ENCODE measurements around the gene INTS1.
"Not testable (repeated sequence)": the region's sequence is repeated elsewhere in the genome, so short reads cannot be mapped to it uniquely, and the experiment has no call there.

Gene INTS1

DNA sequence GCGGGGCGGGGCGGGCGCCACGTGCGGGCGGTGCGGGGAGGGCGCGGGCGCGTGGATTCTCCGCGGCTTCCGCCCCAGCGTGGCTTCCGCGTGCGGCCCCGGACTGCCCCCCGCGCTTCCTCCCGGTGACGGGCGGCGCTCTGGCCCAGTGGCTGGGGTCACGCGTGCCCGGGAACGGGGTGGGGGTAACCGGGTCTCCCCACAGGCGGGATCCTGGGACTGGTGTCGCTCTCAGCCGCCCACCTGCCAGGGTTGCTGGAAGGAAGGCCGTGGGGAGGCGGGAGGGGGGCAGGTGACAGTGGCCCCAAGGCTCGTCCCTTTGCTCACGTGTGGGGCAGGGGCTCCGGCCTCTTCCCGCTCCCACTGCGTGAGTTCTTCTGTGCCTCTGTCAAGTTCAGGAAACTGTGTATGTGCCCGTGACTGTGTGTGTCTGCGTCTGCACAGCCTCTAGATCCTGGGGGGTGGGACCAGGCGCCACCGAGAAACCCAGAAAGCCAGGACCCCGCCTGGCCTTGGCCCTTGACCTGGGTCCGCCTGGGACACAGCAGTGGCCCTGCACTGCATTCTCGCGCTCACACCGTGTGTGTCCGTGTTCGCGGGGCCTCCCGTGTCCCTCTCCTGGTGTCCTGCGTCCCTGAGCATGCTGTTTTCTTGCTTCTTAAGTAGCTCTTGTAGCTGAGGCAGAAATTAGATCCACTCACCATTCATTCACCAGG lies 27.2 kb upstream of the INTS1 start:
- DNase-seq: no peak

DNA sequence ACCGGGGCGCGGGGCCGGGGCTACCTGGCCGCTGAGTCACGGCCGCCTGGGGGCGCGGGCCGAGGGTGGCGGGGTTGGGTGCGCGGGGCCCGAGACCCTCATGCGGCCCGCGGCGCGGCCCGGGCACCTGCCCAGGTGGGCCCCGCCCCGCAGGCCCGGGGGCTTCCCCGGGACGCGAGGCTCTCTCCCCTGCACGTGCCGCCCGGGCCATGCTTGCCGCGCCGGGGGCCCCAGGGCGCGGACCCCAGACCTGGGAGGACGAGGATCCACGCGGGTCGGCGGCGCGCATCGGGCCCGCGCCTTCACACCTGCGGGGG lies 26.7 kb upstream of the INTS1 start:
- DNase-seq: no peak

DNA sequence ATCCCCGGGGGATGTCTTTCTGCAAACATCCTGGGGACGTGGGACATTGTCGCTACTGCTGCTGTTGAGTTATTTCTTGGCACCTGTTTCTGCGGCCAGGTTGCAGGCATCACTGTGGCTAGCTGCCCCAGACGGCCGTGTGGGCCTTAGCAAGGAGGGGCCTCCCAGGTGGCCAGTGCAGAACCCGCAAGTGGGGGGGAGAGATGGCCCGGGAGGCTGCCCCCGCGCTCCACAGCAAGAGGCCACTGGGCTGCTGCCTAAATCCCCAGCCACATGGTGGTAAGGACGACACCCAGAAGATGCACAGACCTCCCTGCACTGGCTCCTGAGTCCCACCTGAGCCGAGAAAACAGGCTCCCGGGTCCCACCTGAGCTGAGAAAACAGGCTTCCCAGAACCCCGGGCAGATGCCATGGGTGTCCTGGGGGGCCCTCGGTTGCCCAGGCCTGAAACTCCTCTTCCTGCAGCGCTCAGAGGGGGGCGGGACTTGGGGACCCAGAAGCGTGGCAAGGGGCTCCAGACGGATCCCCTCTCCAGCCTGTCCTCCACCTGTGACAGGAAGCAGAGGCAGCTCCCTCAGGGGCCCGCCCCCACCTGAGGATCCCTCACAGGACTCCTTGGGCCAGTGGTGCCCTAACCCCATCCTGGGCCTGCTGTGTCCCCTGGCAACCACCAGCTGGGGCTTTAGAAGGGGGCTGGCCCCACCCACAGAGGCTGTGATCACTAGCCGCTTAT lies 25.4 kb upstream of the INTS1 start:
- no peak for DNase-seq

DNA sequence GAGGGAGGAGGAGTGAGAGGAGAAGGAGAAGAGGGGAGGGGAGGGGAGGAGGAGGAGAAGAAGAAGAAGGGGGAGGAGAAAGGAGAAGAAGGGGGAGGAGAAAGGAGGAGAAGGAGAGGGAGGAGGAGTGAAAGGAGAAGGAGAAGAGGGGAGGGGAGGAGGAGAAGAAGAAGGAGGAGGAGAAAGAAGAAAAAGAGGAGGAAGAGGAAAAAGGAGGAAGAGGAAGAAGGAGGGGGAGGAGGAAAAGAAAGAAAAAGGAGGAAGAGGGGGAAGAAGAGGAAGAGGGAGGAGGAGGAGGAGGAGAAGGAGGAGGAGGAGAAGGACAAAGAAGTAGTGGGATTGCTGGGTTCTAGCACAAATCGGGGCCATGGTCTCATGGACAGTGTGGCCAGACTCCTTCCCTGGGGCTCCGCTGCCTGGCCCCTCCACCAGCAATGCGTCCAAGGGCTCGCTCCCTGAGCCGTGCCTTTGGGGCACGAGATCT lies 22.1 kb upstream of the INTS1 start:
- no peak for DNase-seq

DNA sequence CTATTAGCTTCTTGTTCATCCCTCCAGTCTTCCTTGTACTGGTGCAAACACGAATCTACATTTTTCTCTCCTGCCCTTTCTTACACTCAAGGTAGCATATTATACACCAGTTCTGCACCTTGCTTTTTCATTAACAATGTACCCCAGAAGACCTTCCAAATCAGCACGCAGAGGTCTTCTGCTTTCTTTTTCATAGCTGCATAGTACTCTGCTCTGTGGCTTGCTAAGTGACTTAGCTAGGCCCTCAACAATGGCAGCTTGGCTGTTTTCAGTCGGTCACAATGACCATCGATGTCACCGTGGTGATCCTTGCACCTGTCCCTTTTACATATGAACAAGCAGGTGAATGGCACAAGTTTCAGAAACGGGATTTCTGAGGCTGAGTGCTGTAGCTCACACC lies 21.2 kb upstream of the INTS1 start:
- DNase-seq: no peak

DNA sequence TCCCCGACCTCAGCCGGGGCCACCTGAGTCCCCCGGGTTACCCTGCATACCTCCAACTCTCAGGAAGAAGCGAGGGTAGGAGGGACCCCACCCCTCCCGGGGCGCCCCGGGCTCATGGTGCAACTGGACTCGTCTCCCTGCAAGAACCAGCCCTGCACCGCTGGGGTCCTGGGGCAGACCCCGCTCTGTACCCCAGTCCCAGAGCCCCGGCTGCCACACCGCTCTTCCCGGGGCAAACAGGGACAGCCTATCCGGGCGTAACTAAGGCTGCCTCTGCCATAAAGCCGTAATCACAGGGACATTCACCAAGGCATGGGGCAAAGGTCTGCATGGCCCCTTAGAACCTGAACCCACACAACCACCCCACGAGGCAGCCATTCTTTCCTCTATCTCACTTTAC lies 19.7 kb upstream of the INTS1 start:
- no peak for DNase-seq

DNA sequence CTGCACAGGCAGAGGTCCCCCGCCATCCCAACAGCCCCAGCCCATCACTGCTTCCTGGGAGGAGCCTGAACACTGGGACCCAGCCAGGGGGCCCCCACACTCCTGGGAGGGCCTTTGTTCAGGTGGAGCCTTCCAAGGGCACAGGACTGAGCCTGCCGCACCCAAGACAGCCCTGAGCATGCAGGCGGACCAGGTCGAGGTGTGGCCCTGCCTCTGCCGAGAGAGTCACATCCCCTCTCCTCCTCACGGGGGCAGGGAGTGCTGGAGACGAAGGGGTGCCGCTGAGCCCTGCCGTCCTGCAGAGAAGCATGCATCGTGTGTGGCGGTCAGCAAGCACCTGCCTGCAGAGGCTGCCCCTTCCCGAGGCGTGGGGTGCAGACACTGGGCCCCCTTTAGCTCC lies 19.0 kb upstream of the INTS1 start:
- DNase-seq: no peak

DNA sequence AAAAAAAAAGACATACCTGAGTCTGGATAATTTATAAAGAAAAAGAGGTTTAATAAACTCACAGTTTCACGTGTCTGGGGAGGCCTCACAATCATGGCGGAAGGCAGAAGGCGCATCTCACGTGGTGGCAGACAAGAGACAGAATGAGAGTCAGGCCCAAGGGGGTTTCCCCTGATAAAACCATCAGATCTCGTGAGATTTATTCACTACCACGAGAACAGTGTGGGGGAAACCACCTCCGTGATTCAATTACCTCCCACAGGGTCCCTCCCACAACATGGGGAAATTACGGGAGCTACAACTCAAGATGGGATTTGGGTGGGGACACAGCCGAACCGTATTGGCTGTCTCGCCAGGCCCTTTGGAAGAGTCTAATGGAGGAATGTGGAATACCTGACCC lies 17.3 kb upstream of the INTS1 start:
- no peak for DNase-seq

DNA sequence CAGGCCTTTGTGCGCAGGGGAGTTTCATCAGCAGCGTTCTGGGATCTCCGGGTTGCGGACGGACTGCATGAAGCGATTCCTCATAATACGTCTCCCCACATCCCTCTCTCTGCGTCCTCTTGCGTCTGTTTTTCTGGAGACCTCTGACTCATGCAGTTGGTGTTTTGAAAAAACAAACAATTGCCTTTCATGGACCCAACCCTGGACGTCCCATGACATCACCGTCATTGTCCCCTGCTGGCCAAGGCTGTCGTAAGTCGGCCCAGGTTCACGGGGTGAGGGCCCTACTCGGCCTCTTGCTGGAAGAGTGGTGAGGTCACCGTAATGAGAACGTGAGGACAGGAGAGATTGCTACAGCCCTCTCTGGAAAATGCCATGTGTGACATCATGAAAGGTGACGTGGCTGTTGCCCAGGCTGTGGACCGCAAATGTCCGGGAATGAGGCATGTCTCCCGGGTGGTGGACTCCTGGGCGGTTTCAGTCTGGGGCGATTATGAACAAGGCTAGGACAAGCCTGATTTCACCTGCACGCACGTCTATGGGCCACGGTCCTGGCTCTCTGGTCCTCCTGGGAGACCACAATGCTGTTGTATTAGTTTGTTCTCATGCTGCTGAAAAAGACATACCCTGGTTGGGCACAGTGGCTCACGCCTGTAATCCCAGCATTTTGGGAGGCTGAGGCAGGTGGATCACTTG lies 16.5 kb upstream of the INTS1 start:
- no peak for DNase-seq

DNA sequence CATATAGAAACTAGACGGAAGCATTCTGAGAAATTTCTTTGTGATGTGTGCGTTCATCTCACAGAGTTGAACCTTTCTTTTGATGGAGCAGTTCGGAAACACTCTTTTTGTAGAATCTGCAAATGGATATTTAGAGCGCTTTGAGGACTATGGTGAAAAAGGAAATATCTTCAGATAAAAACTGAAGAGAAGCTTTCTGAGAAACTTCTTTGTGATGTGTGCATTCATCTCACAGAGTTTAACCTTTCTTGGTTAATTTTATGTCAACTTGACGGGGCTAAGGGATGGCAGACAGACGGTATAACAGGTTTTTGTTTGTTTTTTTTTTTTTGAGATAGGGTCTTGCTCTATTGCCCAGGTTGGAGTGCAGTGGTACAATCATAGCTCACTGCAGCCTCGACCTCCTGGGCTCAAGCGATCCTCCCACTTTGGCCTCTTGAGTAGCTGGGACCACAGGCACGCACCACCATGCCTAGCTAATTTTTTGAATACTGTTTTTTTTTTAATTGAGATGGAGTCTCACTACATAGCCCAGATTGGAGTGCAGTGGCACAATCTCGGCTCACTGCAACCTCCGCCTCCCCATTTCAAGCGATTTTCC lies 15.2 kb upstream of the INTS1 start:
- not testable (repeated sequence) for DNase-seq

DNA sequence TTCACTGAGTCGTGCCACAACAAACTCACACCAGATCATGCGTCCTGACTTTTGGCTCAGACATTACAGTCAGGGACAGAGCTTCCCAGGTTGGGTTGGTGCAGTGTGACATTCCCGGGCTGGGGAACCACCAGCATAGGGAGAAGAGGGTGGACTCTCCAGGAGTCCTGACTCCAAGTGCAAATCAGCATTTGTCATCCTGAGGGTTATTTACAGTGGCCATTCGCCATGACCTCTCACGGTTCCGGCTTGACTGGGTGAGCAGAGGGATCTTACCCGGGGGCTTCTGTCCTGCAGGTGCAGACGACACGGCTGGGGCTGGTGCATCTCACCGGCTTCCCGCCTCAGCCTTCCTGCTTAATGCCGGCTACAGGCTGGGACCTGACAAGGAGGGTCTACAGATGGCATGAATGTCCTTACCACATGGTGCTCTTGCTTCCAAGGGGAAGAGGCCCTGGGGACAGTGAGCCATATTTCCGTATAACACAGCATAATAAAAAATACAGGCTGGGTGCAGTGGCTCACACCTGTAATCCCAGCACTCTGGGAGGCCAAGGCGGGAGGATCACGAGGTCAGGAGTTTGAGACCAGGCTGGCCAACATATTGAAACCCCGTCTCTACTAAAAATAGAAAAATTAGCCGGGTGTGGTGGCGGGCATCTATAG lies 12.5 kb upstream of the INTS1 start:
- no peak for DNase-seq

DNA sequence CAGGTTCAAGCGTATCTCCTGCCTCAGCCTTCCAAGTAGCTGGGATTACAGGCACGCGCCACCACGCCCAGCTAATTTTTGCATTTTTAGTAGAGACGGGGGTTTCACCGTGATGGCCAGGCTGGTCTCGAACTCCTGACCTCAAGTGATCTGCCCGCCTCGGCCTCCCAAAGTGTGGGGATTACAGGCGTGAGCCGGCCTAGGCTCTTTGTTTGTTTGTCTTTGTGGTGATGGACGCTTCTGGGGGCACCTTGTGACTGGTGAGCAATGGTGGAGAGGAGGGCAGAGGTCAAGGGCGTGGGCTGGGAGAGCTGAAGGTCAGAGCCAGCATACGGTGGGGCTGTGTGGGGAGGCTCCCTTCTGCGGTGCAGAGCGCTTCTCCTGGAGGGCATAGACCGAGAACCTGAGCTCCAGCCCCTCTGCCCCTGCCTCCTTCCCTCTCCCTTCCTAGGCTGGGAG lies 11.3 kb upstream of the INTS1 start:
- not testable (repeated sequence) for DNase-seq

DNA sequence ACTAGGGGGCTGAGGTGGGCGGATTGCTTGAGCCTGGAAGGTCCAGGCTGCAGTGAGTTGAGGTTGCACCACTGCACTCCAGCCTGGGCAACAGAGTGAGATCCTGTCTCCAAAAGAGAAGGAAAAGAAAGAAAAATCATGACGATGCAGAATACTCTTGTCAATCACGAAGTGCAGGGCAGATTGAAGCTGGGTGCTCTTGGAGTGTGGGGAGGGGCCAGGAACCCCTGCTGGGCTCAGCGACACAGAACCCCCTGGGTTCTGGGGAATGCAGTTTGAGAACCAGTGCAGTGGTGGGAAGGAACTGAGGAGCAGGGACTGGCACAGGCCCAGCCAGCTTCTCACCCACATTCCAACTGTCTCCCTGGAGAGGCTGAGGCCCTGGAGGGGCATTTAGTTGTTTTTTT lies 10.8 kb upstream of the INTS1 start:
- no peak for DNase-seq

DNA sequence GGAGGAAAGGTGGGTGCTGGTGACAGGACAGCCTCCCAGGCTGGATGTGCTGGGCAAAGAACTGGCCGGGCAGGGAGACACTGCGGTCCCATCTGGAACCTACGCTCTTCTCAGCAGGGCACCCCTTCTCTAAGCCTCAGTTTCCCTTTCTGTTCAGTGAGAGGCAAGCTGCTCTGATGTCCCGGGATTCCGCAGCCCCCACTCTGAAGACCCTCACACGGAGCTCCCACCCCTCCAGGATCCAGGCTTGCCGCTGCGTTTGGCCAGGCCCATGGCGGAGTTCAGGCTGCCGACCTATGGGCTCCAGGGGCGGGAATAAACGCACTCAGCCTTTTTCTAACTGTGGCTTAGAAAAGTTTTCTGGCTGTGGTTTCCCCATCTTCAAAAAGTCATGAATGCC lies 10.2 kb upstream of the INTS1 start:
- no peak for DNase-seq

DNA sequence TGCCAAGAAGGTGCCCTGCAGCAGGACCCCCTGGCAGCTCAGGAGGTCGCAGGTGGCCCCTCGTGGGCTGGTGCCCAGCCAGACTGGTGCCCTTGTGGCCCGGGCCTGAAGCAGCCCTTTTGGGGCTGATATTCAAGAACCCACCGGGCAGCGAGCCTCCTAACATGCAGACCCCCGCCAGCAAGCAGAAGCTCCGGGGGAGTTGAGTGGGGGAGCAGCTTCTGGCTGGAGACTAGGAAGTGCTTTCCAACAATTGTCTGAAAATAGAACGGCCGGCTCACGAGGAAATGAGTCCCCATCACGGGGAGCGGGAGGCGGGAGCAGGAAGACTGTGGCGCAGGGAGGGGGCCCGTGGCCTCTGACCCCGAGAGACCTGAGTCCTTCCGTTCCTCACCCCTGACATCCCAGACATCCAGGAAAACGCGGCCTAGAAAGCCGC lies 9.5 kb upstream of the INTS1 start:
- DNase-seq: no peak

DNA sequence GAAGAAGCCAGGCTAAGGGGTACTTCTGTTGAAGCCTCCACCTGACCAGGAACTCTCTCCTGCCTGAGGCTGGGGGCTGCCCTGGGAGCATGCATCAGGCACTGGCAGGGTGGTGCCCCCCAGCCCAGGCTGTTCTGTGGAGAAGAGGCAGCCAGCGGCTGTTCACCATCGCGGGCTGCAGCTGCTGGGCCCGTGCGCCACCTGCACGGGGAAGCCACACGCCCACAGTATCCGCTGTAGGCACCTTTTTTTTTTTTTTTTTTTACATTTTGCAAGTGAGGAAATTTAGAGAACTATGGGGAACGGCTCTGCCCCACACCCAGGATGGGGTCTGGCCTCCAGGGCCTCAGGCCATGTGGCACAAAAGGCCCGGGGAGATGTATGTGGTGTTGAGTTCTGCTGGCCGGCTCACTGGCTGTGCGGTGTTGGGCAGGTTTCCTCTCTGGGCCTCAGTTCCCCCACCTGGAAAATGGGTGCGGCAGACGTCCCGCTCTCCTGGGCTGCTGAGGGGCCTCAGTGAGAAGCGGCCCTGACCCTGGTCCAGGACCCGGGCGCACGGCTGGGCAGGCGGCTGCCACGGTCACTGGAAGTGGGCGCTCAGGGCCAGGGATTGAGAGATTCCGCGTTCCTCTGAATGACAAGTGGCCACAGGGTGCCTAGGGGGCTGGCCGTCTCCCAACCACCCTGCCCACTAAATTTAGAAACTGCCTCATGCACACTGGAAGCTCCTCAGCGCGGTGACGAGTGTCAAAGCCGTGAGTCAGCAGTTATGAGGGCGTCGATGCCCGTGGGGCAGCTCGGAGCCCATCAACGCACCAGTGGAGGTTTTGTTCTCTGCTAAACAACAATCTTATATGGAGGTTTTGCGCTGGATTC lies 8.8 kb upstream of the INTS1 start:
- peak; percentile 75 for DNase-seq

DNA sequence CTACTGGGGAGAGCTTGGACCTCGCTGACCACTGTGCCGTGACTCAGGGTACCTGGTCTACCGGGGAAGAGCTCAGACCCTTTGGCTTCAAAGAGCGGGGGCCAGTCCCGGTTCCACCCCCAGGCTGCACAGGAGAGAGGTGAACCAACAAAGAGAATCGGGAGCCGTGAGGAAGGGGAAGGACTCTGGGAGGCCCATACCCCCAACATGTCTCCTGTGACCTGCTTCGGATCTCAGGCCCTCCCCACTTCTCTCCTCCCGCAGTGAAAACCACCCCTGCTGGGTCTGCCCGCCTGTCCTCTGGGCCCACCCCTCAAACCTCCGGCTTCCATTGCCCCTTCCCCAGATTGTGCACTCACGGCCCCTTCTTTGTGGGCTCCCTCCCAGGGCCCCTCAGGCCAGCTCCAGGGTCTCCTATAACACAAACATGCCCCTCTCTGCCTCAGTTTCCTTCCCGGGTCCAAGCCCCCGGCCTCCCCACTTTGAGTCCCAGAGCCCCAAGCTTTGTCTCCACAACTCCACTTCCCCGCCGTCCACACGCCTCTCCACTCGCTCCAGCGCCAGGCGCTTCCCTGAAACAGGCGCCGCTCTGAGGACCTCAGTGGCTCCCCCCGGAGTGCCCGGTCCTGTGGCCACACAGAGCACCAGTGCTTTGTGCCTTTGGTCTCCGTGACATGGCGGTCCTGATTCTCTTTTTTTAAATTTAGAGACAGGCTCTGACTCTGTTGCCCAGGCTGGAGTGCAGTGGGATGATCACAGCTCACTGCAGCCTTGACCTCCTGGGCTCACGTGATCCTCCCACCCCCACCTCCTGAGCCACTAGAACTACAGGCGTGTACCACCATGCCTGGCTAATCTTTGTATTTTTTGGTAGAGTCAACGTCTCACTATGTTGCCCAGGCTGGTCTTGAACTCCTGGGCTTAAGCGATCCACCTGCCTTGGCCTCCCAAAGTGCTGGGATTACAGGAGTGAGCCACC lies 7.5 kb upstream of the INTS1 start:
- DNase-seq: no peak

DNA sequence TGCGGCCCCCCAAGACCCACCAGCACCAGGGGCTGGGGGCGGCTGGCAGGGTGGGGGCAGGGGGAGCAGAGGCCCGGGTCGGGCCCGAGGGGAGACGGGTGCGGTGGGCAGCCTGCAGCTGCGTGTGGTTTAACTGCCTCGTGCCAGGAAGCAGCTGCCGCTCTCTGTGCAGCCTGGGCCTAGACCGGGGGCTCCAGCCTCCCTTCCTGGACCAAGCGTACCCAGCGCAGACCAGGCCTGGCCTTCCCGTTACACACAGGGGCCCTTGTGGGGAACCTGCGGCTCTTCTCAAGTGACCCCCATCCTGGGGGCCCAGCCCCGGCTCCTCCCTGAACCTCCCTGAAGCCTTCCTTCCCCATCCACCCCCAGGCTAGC lies 6.6 kb upstream of the INTS1 start:
- DNase-seq: no peak

DNA sequence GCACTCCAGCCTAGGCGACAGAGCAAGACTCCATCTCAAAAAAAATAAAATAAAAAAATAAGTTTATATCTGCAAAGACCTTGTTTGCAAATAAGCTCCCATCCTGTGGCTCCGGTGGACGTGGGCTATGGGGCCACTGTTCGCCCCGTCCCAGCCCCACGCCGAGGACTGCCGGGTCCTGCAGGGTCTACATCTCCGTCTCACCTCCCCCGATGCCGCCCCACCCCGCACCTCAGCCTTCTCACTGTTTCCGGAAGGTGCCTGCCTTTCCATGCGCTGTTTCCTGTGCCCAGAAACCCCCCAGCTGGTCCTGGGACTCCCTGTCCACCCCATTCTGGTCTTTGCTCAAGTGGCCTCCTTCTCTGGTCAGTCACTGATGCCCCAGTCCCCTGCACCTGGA lies 5.0 kb upstream of the INTS1 start:
- DNase-seq: no peak

DNA sequence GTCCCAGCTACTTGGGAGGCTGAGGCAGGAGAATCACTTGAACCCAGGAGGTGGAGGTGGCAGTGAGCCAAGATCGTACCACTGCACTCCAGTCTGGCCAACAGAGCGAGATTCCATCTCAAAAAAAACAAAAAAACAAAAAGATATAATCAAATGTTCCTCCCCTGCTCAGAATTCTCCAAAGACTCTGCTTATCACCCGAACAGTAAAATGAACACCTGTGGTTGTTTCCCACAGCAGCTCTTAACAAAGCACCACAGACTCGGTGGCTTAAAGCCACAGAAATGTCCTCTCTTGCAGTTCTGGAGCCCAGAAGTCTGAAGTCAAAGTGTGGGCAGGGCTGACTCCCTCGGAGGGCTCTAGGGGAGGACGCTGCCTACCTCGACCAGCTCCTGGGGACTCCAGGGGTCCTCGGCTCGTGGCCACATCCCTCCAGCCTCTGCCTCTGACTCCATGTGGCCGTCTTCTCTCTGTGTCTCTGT lies 4.1 kb upstream of the INTS1 start:
- DNase-seq: no peak

All from fibroblast of skin of right biceps (primary cell).